SK-N-MC (cell line): Measurements from ENCODE around the gene DOCK4.

Experiments used
- DNase-seq: peaks from one replicate; pipeline ENCODE4 v3.0.0-alpha.2; 2011; ENCODE audit warnings: low read depth, low spot score
- H3K27ac ChIP-seq: fragments of 200-600 bp; sonication (generic); 2 replicates; pipeline ENCODE4 v1.5.1; 2016; ENCODE audit warnings: mixed run types
- H3K36me3 ChIP-seq: fragments of 200-600 bp; sonication (generic); 2 replicates; pipeline ENCODE4 v1.6.1; 2017; ENCODE audit warnings: antibody characterized with exemption, low read length, mixed read lengths; ENCODE audit not compliant: insufficient read depth
- H3K4me3 ChIP-seq: fragments of 200-600 bp; sonication (generic); 2 replicates; pipeline ENCODE4 v1.5.1; 2016
- H3K9ac ChIP-seq: fragments of 200-600 bp; sonication (generic); 2 replicates; pipeline ENCODE4 v1.8.0; 2017; ENCODE audit warnings: mixed run types, mixed read lengths; ENCODE audit not compliant: insufficient read length
- H3K9me3 ChIP-seq: fragments of 200-600 bp; sonication (generic); 2 replicates; pipeline ENCODE4 v1.6.1; 2017; ENCODE audit warnings: low read depth, mild to moderate bottlenecking, antibody characterized with exemption, low read length, moderate library complexity, mixed read lengths
- EZH2 ChIP-seq: fragments of 200-600 bp; sonication (generic); IDR thresholded peaks from one replicate; pipeline ENCODE4 v1.6.1; 2017; ENCODE audit warnings: antibody characterized with exemption
- FOXP2 ChIP-seq: optimal IDR thresholded peaks from 2 replicates; pipeline ENCODE3; 2011; ENCODE audit warnings: mild to moderate bottlenecking, moderate library complexity; ENCODE audit not compliant: insufficient read depth; ENCODE audit errors: extremely low read length, control extremely low read depth
- POLR2AphosphoS5 ChIP-seq: IDR thresholded peaks from 2 replicates; pipeline ENCODE4 v1.6.1; 2012; ENCODE audit warnings: mild to moderate bottlenecking, low read depth, low read length, borderline replicate concordance

The DOCK4 gene

DNA sequence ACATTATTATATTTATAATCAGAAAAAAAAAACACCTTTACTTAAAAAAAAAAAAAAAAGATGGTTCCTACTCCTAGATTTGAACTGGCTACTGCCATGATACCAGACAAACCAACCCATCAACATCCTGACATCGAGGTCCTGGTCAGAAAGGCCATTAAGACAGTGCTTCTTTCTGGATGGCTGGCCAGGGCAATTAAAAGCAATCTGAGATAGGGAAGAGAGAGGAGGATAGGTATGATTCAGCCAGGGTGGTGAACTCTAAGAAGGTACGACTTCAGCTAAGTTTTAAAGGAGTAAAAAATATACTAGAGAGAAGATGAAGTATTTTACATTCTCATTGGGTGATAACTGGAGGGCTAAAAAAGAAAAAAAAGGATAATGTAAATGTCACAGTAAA, 139.0 kb downstream of the DOCK4 start:
- Histone ChIP-seq H3K9ac (no peak overlapping the region), H3K9me3 (no peaks in the 10 kb centered on the region), H3K4me3 (no peak overlapping the region), H3K36me3 (no peaks in the 10 kb centered on the region), H3K27ac (no peak overlapping the region)
- DNase-seq: no peak
- TF ChIP-seq FOXP2 (no peak), EZH2 (no peak), POLR2AphosphoS5 (no peak)

GRCh38 chr7:112065758-112066157, 140.4 kb downstream of the DOCK4 start:
- no peak for DNase-seq
- TF ChIP-seq EZH2 (no peak), FOXP2 (no peak), POLR2AphosphoS5 (no peak)
- no peak overlapping the region for H3K27ac ChIP-seq
- no peaks in the 10 kb centered on the region for H3K36me3 ChIP-seq
- H3K9me3 ChIP-seq: no peaks in the 10 kb centered on the region
- no peak overlapping the region for H3K4me3 ChIP-seq
- H3K9ac ChIP-seq: no peak overlapping the region

GRCh38 chr7:112064627-112065385, 141.4 kb downstream of the DOCK4 start:
- Histone ChIP-seq H3K9ac (no peak overlapping the region), H3K36me3 (no peaks in the 10 kb centered on the region), H3K9me3 (no peaks in the 10 kb centered on the region), H3K27ac (no peak overlapping the region), H3K4me3 (no peak overlapping the region)
- no peak for TF ChIP-seq FOXP2
- no peak for TF ChIP-seq POLR2AphosphoS5
- no peak for TF ChIP-seq EZH2
- no peak for DNase-seq

DNA sequence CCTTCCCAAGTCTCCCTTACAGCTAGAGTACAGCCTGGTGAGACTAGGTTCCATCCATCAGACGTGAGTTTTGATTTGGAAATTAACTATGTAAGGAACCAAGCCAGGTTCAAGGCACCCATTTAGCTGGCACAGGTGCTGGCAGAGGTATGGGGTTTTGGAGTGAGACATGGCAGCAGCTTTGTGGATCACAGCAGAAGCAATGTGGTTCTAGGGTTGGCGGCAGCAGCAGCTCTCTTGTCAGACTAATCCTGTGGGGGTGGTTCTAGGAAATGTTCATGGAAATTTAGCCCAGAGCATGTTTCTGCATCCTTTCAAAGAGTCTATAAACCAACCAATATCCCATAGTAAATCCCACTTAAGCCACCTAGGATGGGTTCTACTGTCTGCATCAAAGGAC, 142.2 kb downstream of the DOCK4 start:
- Histone ChIP-seq H3K4me3 (no peak overlapping the region), H3K9ac (no peak overlapping the region), H3K9me3 (no peaks in the 10 kb centered on the region), H3K36me3 (no peaks in the 10 kb centered on the region), H3K27ac (no peak overlapping the region)
- TF ChIP-seq EZH2 (no peak), FOXP2 (no peak), POLR2AphosphoS5 (no peak)
- DNase-seq: no peak

GRCh38 chr7:112061051-112061450, 145.1 kb downstream of the DOCK4 start:
- Histone ChIP-seq H3K9ac (no peak overlapping the region), H3K27ac (no peak overlapping the region), H3K4me3 (no peak overlapping the region), H3K9me3 (no peaks in the 10 kb centered on the region), H3K36me3 (no peaks in the 10 kb centered on the region)
- TF ChIP-seq FOXP2 (no peak), EZH2 (no peak), POLR2AphosphoS5 (no peak)
- no peak for DNase-seq

- Histone ChIP-seq H3K27ac (no peak overlapping the region), H3K9ac (no peak overlapping the region), H3K36me3 (no peaks in the 10 kb centered on the region), H3K9me3 (no peaks in the 10 kb centered on the region), H3K4me3 (no peak overlapping the region)
- no peak for DNase-seq
- TF ChIP-seq EZH2 (no peak), POLR2AphosphoS5 (no peak), FOXP2 (no peak)
These were observed 145.6 kb downstream of the DOCK4 start for GRCh38 chr7:112060625-112061024.

GRCh38 chr7:112059675-112060074, 146.5 kb downstream of the DOCK4 start:
- DNase-seq: no peak
- Histone ChIP-seq H3K27ac (no peak overlapping the region), H3K36me3 (no peaks in the 10 kb centered on the region), H3K9me3 (no peaks in the 10 kb centered on the region), H3K4me3 (no peak overlapping the region), H3K9ac (no peak overlapping the region)
- no peak for TF ChIP-seq POLR2AphosphoS5

GRCh38 chr7:112058686-112059085, 147.5 kb downstream of the DOCK4 start:
- Histone ChIP-seq H3K27ac (no peak overlapping the region), H3K36me3 (no peaks in the 10 kb centered on the region), H3K9me3 (no peaks in the 10 kb centered on the region), H3K9ac (no peak overlapping the region), H3K4me3 (no peak overlapping the region)
- no peak for DNase-seq
- TF ChIP-seq POLR2AphosphoS5 (no peak), EZH2 (no peak), FOXP2 (no peak)

GRCh38 chr7:112056409-112056808, 149.8 kb downstream of the DOCK4 start:
- Histone ChIP-seq H3K9me3 (no peaks in the 10 kb centered on the region), H3K4me3 (no peak overlapping the region), H3K27ac (no peak overlapping the region), H3K36me3 (no peaks in the 10 kb centered on the region), H3K9ac (no peak overlapping the region)
- DNase-seq: no peak
- TF ChIP-seq POLR2AphosphoS5 (no peak), FOXP2 (no peak), EZH2 (no peak)
